SK-N-SH (cell line): ENCODE data around the gene SORCS3. TPM values are rescaled to one million over a fixed set of nuclear protein-coding genes. Genes with fewer than 3 reads are reported as not detected.

Experiments
- CTCF ChIA-PET: fragments of 300-600, 350-600 bp; formaldehyde crosslinking; extraction: SDS; loops from one replicate; lab custom pipeline; 2021; lab: Yijun Ruan, JAX
- POLR2A ChIA-PET: fragments of 350-600 bp; sonication (Branson Sonifier 250); formaldehyde crosslinking; extraction: SDS; loops from one replicate; lab custom pipeline; 2020; ENCODE audit warnings: antibody characterized with exemption, inconsistent platforms; lab: Yijun Ruan, JAX
- DNase-seq: peaks from one replicate; pipeline ENCODE4 v3.0.0; 2012
- H2AFZ ChIP-seq: fragments of 200-600 bp; sonication (generic); 2 replicates; pipeline ENCODE4 v1.8.1; 2016; ENCODE audit warnings: antibody characterized with exemption, mild to moderate bottlenecking, low read depth
- H3F3A ChIP-seq: fragments of 200-600 bp; sonication (generic); replicated peaks from 2 replicates; pipeline ENCODE3; 2016; ENCODE audit warnings: antibody characterized with exemption, mild to moderate bottlenecking; ENCODE audit not compliant: insufficient read depth
- H3K27ac ChIP-seq, 2 experiments: fragments of 200-500 bp in 1 of 2; fragments of 200-600 bp in 1 of 2; sonication (Bioruptor generic) in 1 of 2; sonication (generic), shearing (Covaris generic) in 1 of 2; 2 replicates each; pipeline versions ENCODE4 v1.5.1 to v1.6.1; 2014 to 2016; ENCODE audit warnings: low read depth in 2 of 2, inconsistent platforms in 1 of 2, low read length in 1 of 2, mild to moderate bottlenecking in 1 of 2, mixed read lengths in 1 of 2
- H3K27me3 ChIP-seq: fragments of 200-600 bp; sonication (generic), shearing (Covaris generic); 2 replicates; pipeline ENCODE4 v1.6.1; 2016; ENCODE audit warnings: mixed run types; ENCODE audit not compliant: insufficient read depth
- H3K36me3 ChIP-seq, 2 experiments: fragments of 200-500 bp in 1 of 2; fragments of 200-600 bp in 1 of 2; sonication (Bioruptor generic) in 1 of 2; sonication (generic) in 1 of 2; replicated peaks in 1 of 2; 2 replicates each; pipeline versions ENCODE3 to v1.5.1; 2014 to 2016; ENCODE audit warnings: low read length in 1 of 2, mild to moderate bottlenecking in 1 of 2; ENCODE audit not compliant: insufficient read depth in 2 of 2, control insufficient read depth in 1 of 2
- H3K4me1 ChIP-seq, 2 experiments: fragments of 200-500 bp in 1 of 2; fragments of 200-600 bp in 1 of 2; sonication (Bioruptor generic) in 1 of 2; sonication (generic), shearing (Covaris generic) in 1 of 2; 2 replicates each; pipeline versions ENCODE4 v1.5.1 to v1.6.1; 2014 to 2016; ENCODE audit warnings: low read depth in 1 of 2, low read length in 1 of 2, mixed run types in 1 of 2; ENCODE audit not compliant: insufficient read depth in 2 of 2, control insufficient read depth in 1 of 2
- H3K4me2 ChIP-seq: fragments of 200-600 bp; sonication (generic), shearing (Covaris generic); 2 replicates; pipeline ENCODE4 v1.6.1; 2017; ENCODE audit warnings: mixed run types
- H3K4me3 ChIP-seq, 2 experiments: fragments of 200-500 bp in 1 of 2; fragments of 200-600 bp in 1 of 2; sonication (Bioruptor generic) in 1 of 2; sonication (generic), shearing (Covaris generic) in 1 of 2; 2 replicates each; pipeline versions ENCODE4 v1.5.1 to v1.8.1; 2014 to 2016; ENCODE audit warnings: low read depth in 2 of 2, inconsistent platforms in 1 of 2, low read length in 1 of 2, mild to moderate bottlenecking in 1 of 2, mixed read lengths in 1 of 2, moderate library complexity in 1 of 2
- H3K79me2 ChIP-seq: fragments of 200-600 bp; sonication (generic); 2 replicates; pipeline ENCODE4 v1.8.1; 2017; ENCODE audit warnings: mild to moderate bottlenecking; ENCODE audit not compliant: insufficient read depth
- H3K9ac ChIP-seq: fragments of 200-600 bp; sonication (generic); 2 replicates; pipeline ENCODE4 v1.6.1; 2017; ENCODE audit warnings: mixed run types
- H3K9me2 ChIP-seq: fragments of 200-600 bp; sonication (generic); 2 replicates; pipeline ENCODE4 v1.6.1; 2017; ENCODE audit warnings: mixed run types
- H3K9me3 ChIP-seq: fragments of 200-600 bp; sonication (generic); 2 replicates; pipeline ENCODE4 v1.6.1; 2017; ENCODE audit warnings: mixed run types, mild to moderate bottlenecking, moderate library complexity
- H4K20me1 ChIP-seq: fragments of 200-600 bp; sonication (generic); 2 replicates; pipeline ENCODE4 v1.6.1; 2017; ENCODE audit warnings: mild to moderate bottlenecking, mixed run types; ENCODE audit not compliant: insufficient read depth
- CTCF ChIP-seq: fragments of 200-600 bp; sonication (generic); IDR thresholded peaks from 2 replicates; pipeline ENCODE4 v1.6.1; 2017; ENCODE audit warnings: antibody characterized with exemption, mild to moderate bottlenecking, moderate library complexity
- ELF1 ChIP-seq: IDR thresholded peaks from 2 replicates; pipeline ENCODE4 v1.4.0; 2012
- GABPA ChIP-seq: IDR thresholded peaks from 2 replicates; pipeline ENCODE4 v1.4.0; 2012; ENCODE audit warnings: low read depth, mild to moderate bottlenecking
- GATA2 ChIP-seq: sonication (generic); formaldehyde crosslinking; IDR thresholded peaks from 2 replicates; pipeline ENCODE4 v1.5.0; 2020; ENCODE audit warnings: mild to moderate bottlenecking, missing genetic modification reagents
- NFIC ChIP-seq: IDR thresholded peaks from 2 replicates; pipeline ENCODE4 v1.4.0; 2012; ENCODE audit warnings: borderline replicate concordance
- NRF1 ChIP-seq: IDR thresholded peaks from 2 replicates; pipeline ENCODE4 v1.6.1; 2012; ENCODE audit warnings: low read depth, mild to moderate bottlenecking, low read length
- PBX3 ChIP-seq: IDR thresholded peaks from 2 replicates; pipeline ENCODE4; 2012
- POLR2AphosphoS5 ChIP-seq: IDR thresholded peaks from 2 replicates; pipeline ENCODE4 v1.6.1; 2012; ENCODE audit warnings: low read depth, low read length
- RAD21 ChIP-seq: IDR thresholded peaks from 2 replicates; pipeline ENCODE4 v1.6.1; 2012; ENCODE audit warnings: mild to moderate bottlenecking, low read length
- REST ChIP-seq: IDR thresholded peaks from 2 replicates; pipeline ENCODE4 v1.6.1; 2012; ENCODE audit warnings: mild to moderate bottlenecking, low read depth, low read length, moderate library complexity
- RXRA ChIP-seq: IDR thresholded peaks from 2 replicates; pipeline ENCODE4 v1.4.0; 2012; ENCODE audit warnings: low read depth, mild to moderate bottlenecking, borderline replicate concordance
- SIN3A ChIP-seq: IDR thresholded peaks from 2 replicates; pipeline ENCODE4 v1.6.1; 2012; ENCODE audit warnings: low read depth, mild to moderate bottlenecking, low read length, moderate library complexity, borderline replicate concordance
- TAF1 ChIP-seq: IDR thresholded peaks from 2 replicates; pipeline ENCODE4 v1.6.1; 2012; ENCODE audit warnings: low read depth, mild to moderate bottlenecking, low read length, moderate library complexity, borderline replicate concordance
- TEAD4 ChIP-seq: IDR thresholded peaks from 2 replicates; pipeline ENCODE4 v1.4.0; 2012; ENCODE audit warnings: mild to moderate bottlenecking, borderline replicate concordance; ENCODE audit not compliant: insufficient read depth
- USF2 ChIP-seq: fragments of 150-350 bp; IDR thresholded peaks from 2 replicates; pipeline ENCODE4 v1.6.1; 2017; ENCODE audit warnings: antibody characterized with exemption, low read length, low read depth, borderline replicate concordance
- WGBS: methylation state at CpG from one replicate; pipeline ENCODE4 v1.1.6; 2017; ENCODE audit warnings: low lambda C conversion rate; 5-methylcytosine and 5-hydroxymethylcytosine counted together
- polyA plus RNA-seq, 3 experiments: library from polyadenylated mRNA; depleted of rRNA; stranded (reverse); fragments of >200 nt; gene quantifications; 2 replicates each; pipeline ENCODE4 v1.2.3, GENCODE V29; 2012

SORCS3 gene
- polyA plus RNA-seq, 1 of the 3 experiments (the other 2 are of a cell fraction) = not detected

- Histone ChIP-seq H3K79me2 (no peaks in the 10 kb centered on the region), H3K27me3 (peaks cover 1% of the 10 kb centered on the region), H3K9me3 (no peaks in the 10 kb centered on the region), H3K9ac (no peak overlapping the region), H3K9me2 (no peaks in the 10 kb centered on the region), H3K36me3 (no peaks in the 10 kb centered on the region), H2AFZ (no peak overlapping the region), H3K4me1 (no peaks in the 10 kb centered on the region), H3K4me2 (no peak overlapping the region), H3F3A (no peaks in the 10 kb centered on the region), H3K4me3 (no peak overlapping the region), H3K27ac (no peak overlapping the region), H4K20me1 (no peaks in the 10 kb centered on the region)
- POLR2A ChIA-PET = no interaction called here
- 66% methylated on average over 3 of the region's 3 CpGs for WGBS
- no peak for DNase-seq
- CTCF ChIA-PET = interaction anchor here (0.8 to 2.9 kb wide), 3 partner anchors 9 to 276 kb away, joined by 3 to 14 read pairs (median 5); no protein-coding TSS in a partner anchor
- TF ChIP-seq USF2 = no peak
- no peak for TF ChIP-seq REST
- no peak for TF ChIP-seq CTCF
- no peak for TF ChIP-seq POLR2AphosphoS5
- TF ChIP-seq RXRA = no peak
- no peak for TF ChIP-seq SIN3A
- TF ChIP-seq RAD21 = no peak
- no peak for TF ChIP-seq GABPA
- TF ChIP-seq NRF1 = no peak
- no peak for TF ChIP-seq ELF1
- TF ChIP-seq TEAD4 = no peak
- TF ChIP-seq NFIC = no peak
- TF ChIP-seq GATA2 = no peak
- no peak for TF ChIP-seq PBX3
- no peak for TF ChIP-seq TAF1
These were observed 7.3 kb downstream of the SORCS3 start for GRCh38 chr10:104648421-104648820.
